Frontal cortex (tissue), 4 donors: ENCODE data around the gene KCNA1. TPM values are rescaled to one million over a fixed set of nuclear protein-coding genes. Genes with fewer than 3 reads are reported as not detected.
"Not testable (repeated sequence)": the region's sequence is repeated elsewhere in the genome, so short reads cannot be mapped to it uniquely, and the experiment has no call there.

ENCODE experiments used
- DNase-seq, 2 donors: peaks; one replicate each; pipeline ENCODE4 v3.0.0; 2012; ENCODE audit warnings: low spot score in 2 of 2
- FAIRE-seq: peaks from 2 replicates; lab custom pipeline; 2012; peaks lifted over from hg19 to GRCh38; lab: Jason Lieb, UNC
- total RNA-seq: library from RNA; depleted of rRNA; stranded (reverse); fragments of >200 nt; gene quantifications from one replicate; pipeline ENCODE4 v1.2.3, GENCODE V29; 2014
- donor health status: control.
- donor health status: control.
- donor health status: control.

The KCNA1 gene
- total RNA-seq, result 7.3 TPM

- FAIRE-seq, result no peak
- DNase-seq, result peak; percentile 32 to 58
Observed at GRCh38 chr12:4909734-4910501, at the start of gene KCNA1. Gene KCNA1, plus strand, starts transcription at chr12:4909905. Its CDS starts 1,474 bp downstream, at chr12:4911379.

- FAIRE-seq (no peak), DNase-seq (no peak)
Observed at GRCh38 chr12:4860741-4861140, 49.0 kb upstream of the KCNA1 start.

- DNase-seq (no peak), FAIRE-seq (no peak)
Observed at GRCh38 chr12:4862809-4863208, 46.9 kb upstream of the KCNA1 start.

DNA sequence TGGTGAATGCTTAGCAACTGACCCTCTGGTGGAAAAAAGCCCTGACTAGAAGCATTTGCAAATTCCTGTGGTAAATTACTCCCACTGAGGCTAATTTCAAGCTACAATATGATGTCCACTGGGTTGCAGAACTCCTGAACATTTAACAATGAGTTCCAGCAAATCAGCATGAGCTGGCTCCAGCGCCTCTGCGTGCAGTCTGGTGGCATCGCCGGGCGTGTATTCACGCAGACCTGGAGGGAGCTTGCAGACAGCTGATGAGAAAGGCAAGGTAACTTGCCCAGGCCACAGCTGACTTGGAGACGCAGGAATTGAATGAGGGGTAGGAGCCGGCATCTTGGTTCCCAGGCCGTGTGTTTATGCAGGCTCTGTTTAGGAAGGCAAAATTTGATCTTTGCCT is 45.1 kb upstream of the KCNA1 start:
- FAIRE-seq, result no peak
- DNase-seq, result no peak

GRCh38 chr12:4865246-4865645 is 44.5 kb upstream of the KCNA1 start:
- DNase-seq (no peak), FAIRE-seq (no peak)

DNA sequence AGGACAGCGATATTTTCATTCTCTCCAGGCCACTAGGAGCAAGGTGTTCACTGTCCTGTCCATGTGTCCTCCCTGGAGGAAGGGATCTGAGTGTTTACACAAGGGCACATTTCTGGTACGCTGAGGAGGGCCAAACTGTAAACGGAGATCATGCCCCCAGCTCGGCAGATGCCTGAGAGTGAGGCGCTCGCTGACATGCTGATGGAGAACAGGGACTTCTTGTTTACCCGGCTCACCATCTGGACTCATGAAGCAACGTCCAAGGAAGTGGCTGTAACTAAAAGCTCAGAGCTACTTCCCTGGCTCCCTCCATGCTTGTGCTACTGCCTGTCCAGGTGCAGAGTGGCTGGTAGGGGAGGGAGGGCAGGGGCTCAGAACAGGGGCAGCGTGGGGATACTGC is 43.4 kb upstream of the KCNA1 start:
- DNase-seq (no peak), FAIRE-seq (no peak)

DNA sequence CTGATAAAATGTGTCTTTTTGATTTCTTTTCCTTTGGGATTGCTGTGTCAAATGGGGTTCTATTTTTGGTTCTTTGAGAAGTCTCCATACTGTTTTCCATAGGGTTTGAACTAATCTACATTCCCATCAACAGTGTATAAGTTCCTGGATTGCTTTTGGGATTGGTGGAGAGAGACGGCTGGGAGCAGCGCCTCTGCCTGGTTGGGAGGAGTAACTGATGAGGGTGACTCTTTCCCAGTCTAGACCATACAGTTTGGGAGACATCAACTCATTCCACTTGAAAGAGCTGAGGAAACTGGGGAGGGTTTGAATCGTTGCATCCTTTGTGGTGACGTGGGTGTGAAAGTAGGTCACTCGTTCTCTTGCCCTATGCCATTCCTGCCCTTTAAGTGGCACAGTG is 42.3 kb upstream of the KCNA1 start:
- FAIRE-seq, result no peak
- no peak for DNase-seq

DNA sequence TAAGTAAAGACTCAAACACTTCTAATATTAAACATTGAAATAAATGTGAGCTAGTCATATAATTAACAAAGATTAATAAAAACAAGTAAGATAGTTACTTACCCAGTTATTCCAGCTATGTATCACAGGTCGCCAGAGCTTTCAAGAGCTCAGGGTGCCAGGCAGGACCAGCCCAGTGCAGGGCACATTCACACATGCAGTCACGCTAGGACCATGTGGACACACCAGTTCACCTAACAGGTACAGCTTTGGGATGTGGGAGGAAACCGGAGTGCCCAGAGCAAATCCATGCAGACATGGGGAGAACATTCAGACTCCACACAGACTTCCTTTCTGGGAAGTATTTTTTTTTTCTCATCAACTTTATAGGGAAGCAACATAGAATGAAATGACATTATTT is 39.3 kb upstream of the KCNA1 start:
- DNase-seq, result no peak
- no peak for FAIRE-seq

DNA sequence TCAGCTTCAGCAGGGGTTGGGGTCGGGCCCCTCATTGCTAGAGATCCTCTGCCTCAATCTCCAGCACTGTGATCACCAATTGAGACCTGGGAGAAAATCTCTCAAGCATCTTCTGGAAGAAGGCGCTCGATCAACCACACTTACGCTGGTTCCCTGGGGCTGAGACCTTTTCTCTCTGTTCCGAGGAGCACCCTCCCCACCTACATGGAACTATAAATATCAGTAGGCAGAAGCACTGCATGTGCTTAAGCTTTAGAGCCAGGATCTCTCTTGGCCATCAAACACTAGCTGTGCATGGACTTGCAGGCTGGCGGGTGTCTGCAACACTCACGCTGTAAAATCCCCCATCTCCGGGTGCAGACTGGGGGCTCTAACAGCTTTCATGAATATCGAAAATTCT is 38.2 kb upstream of the KCNA1 start:
- DNase-seq (no peak), FAIRE-seq (no peak)

DNA sequence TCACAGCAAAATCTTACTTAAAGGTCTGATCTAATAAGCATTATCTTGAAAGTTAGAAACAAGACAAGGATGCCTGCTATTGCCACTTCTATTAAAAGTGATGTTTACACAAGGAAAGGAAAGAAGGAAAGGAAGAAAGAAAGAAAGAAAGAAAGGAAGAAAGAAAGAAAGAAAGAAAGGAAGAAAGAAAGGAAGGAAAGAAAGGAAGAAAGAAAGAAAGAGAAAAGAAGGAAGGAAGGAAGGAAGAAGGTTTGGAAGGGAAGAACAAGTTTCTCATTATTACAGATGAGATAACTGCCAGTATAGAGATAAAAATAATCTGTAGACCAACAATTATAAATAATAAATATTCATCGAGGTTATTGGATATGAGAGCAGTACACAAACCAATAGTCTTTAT is 35.8 kb upstream of the KCNA1 start:
- FAIRE-seq (no peak), DNase-seq (no peak)

DNA sequence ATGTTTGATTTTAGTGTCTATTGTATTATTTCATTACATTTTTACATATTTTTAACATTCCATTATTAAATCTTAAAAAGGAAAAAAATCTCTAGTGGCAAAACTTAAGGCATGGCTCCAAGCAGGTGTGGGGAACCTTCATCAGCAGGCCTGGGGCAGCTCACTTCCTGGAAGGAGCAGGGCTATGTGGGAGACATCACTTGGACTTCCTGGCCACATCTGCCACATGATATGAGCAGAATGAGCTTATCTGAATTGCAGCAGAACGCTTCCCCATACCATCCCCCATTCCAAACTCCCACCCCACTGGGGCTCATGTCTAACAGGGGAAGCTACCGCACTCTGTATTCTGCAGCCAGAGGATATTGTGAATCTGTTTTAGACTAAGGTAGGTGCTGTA is 35.0 kb upstream of the KCNA1 start:
- DNase-seq (no peak), FAIRE-seq (no peak)

- DNase-seq, FAIRE-seq: not testable (repeated sequence)
Observed at GRCh38 chr12:4879481-4879880, 30.2 kb upstream of the KCNA1 start.

DNA sequence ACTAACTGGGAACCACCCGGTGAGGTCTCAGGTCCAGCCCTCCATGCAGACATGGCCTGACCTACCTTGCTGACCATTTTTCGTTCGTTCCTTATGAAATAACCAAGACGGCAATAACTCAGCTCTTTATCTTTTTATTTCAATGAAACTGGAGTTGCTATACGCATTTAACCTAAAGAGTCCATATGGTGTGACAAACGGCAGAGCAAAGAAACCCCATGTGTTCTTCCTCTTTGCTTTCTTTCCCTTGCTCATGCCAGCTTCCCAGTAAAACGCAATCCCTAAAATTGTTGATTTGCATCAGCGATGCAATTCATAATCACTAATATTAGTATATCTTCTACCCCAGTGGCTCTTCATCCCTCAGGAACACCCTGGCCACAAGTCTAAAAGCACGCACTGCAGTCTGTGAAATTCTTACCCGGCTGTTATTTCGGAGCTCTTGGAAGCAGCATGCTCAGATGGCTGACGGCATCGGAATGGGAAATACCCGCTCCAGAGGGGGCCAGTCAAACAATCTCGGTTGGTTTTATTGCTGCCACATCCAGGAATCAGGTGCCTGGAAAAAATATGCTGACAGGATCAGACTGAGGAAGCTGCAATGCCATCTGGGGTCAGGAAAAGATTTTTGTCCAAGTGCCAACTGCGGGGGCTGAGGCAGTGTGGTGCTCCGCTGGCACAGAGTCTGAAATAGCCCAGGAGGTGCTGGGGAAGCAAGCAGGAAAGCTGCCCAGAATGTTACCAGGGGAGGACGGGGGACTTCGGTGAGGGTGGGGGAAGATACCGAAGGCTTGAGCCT is 28.2 kb upstream of the KCNA1 start:
- FAIRE-seq (no peak), DNase-seq (no peak)

DNA sequence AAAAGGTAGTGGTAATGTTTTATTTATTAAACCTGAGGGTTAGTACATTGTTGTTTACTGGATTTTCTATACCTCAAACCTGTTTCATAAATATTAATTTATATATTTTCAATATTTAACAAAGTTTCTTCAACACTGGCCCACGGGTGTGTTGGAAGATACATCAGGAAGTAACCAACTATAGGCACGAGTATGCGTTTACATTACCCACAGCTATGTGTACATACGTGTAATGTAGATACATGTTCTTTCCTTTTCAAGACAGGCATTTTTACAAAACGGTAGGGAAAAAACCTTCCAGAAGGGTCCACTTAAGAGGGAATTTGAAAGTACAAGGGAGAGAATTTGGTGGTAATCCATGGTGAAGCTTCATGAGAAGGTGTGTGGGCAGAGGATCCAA is 17.8 kb upstream of the KCNA1 start:
- no peak for FAIRE-seq
- DNase-seq, result no peak

GRCh38 chr12:4892418-4892817 is 17.3 kb upstream of the KCNA1 start:
- FAIRE-seq (no peak), DNase-seq (no peak)

DNA sequence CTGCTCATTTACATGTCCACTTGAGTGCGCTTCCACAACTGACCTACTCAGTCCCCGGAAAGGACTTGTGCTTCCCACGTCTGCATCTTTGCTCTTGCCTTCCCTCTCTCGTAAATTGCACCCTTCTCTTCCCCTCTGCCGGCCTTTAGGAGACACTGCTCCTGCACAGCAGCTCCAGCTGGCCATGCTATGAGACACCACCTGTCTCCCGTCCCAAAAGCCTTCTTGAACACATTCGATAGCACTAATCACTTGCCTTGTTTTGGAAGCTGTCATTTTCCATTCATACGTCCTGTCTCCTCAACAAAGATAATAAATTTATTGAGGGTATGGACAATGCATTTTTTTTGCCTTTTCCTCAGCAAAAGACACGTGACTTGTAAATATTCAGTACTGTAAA is 15.7 kb upstream of the KCNA1 start:
- no peak for FAIRE-seq
- no peak for DNase-seq

DNA sequence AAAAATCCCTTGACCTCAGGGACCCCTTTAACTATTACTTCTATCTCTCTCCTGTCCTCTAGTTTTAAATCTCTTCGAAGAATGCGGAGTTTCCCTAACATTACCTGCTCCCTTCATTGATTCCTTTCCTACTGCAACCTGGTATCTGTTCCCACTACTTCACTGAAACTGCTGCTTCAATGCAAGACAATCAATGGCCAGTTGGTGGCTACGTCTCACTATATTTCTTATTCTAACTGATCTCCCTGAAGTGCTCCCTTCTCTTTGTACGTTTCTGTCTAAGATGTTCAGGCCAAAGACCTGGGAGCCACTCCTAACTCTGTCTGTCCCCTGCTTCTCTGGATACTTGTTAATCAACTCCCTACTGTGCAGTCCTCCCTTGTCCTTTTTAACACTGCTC is 10.3 kb upstream of the KCNA1 start:
- DNase-seq (no peak), FAIRE-seq (no peak)

- FAIRE-seq, result no peak
- DNase-seq, result no peak
Observed at GRCh38 chr12:4900327-4900726, 9.4 kb upstream of the KCNA1 start.

DNA sequence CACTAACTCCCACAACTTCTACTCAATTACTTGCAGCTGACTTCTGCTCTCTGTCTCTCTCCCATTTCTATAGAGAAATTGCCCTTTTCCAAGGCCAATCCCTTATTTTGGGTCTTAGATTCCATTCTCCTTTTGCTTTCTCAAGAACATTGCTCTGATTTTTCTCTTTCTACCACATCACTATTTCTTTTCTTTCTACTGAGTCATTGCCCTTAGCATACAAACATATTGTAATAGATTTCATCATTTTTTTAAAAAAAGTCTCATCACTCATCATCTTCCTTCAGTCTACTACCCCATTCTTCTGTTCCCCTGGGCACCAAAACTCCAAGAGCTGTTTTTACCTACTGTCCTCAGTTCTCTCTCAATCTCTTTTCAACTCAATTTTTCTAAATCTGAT is 4.4 kb upstream of the KCNA1 start:
- FAIRE-seq (no peak), DNase-seq (no peak)

- DNase-seq, result peak; percentile 26 to 36
- FAIRE-seq, result no peak
Observed at GRCh38 chr12:4908684-4909409, 858 bp upstream of the KCNA1 start.

- FAIRE-seq, result no peak
- DNase-seq, result no peak
Observed at GRCh38 chr12:4909410-4909733, 333 bp upstream of the KCNA1 start.
